ENCODE measurements around the gene HIRA.

HIRA gene

DNA sequence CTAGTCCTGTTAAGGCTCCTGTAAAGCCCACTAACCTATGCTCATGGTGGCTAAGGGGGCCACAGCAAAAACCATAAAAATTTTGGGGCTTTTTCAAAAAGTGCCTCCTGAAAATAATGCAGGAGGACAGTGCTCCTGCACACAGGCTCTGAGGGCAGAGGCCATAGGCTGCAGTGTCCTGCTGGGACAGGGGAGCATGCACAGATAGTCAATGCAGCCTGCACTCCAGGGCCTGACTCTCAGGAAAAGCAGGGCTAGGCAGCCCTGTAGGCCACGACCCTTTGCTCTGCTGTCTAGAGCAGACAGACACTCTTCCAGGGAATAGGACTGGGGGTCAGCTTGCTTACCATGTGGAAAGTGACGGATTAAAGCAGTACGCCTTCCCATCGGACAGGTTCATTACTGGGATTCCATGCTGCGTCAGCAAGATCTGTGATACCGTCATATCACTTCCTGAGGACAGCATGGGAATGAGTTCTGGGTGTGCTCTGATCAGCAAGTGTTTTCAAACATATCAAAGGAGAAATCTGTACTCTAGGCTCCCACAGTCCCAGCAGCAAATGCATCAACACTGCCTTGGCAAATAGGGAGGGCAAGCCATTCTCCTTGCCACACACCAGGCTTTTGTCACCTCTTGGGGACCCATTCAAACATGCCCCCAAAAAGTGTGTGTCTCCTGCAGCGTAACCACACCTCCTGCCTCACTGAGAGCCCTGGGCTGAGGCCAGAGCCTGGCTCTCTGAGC, 75.9 kb downstream of the HIRA start:
- peaks cover 20% of the 10 kb centered on the region for H3K36me3 ChIP-seq (ENCODE audit: control insufficient read depth, insufficient read depth, low read length)
- no peak overlapping the region for H2BK15ac ChIP-seq (replicated peaks; ENCODE audit: low read depth)
- no peak overlapping the region for H4K5ac ChIP-seq (ENCODE audit: low read length)
- no peak overlapping the region for H3K4me3 ChIP-seq (ENCODE audit: low read length)
- H3K79me2 ChIP-seq (ENCODE audit: control insufficient read depth, insufficient read depth, low read length), result no peaks in the 10 kb centered on the region
- H3K79me1 ChIP-seq (ENCODE audit: low read length), result no peaks in the 10 kb centered on the region
- no CpG with 5 or more reads among the region's 7 CpGs for WGBS (ENCODE audit: extremely low coverage, insufficient coverage, low lambda C conversion rate)
- no peak for DNase-seq
- no peak overlapping the region for H2BK5ac ChIP-seq (ENCODE audit: low read length)
- no peak overlapping the region for H3K27ac ChIP-seq (ENCODE audit: low read depth, low read length)
- no peaks in the 10 kb centered on the region for H3K27me3 ChIP-seq (ENCODE audit: insufficient read depth, low read length, poor library complexity)
- H3K4me1 ChIP-seq (ENCODE audit: control insufficient read depth, low read depth, low read length), result no peaks in the 10 kb centered on the region
- no peak overlapping the region for H3K4ac ChIP-seq (ENCODE audit: low read depth, low read length)
- no peak overlapping the region for H3K23ac ChIP-seq (ENCODE audit: low read length)
- no peak overlapping the region for H2BK120ac ChIP-seq (ENCODE audit: low read depth, low read length)
- no peak overlapping the region for H3K56ac ChIP-seq (ENCODE audit: low read length)
- no peak overlapping the region for H3K18ac ChIP-seq (ENCODE audit: low read length)
- no peak overlapping the region for H4K8ac ChIP-seq (ENCODE audit: low read depth, low read length)
- H3K4me2 ChIP-seq (ENCODE audit: low read length), result no peak overlapping the region
- no peak overlapping the region for H3K9ac ChIP-seq (ENCODE audit: low read length)
- H2AK5ac ChIP-seq (ENCODE audit: low read length), result no peak overlapping the region

- no peaks in the 10 kb centered on the region for H3K4me1 ChIP-seq (ENCODE audit: control insufficient read depth, low read depth, low read length)
- no peak overlapping the region for H3K23ac ChIP-seq (ENCODE audit: low read length)
- H3K36me3 ChIP-seq (ENCODE audit: control insufficient read depth, insufficient read depth, low read length), result peaks cover 24% of the 10 kb centered on the region
- no peak overlapping the region for H2AK5ac ChIP-seq (ENCODE audit: low read length)
- no peak overlapping the region for H4K8ac ChIP-seq (ENCODE audit: low read depth, low read length)
- H2BK120ac ChIP-seq (ENCODE audit: low read depth, low read length), result no peak overlapping the region
- H3K4me3 ChIP-seq (ENCODE audit: low read length), result no peak overlapping the region
- no peak overlapping the region for H3K4ac ChIP-seq (ENCODE audit: low read depth, low read length)
- no peaks in the 10 kb centered on the region for H3K27me3 ChIP-seq (ENCODE audit: insufficient read depth, low read length, poor library complexity)
- H3K79me1 ChIP-seq (ENCODE audit: low read length), result no peaks in the 10 kb centered on the region
- H3K18ac ChIP-seq (ENCODE audit: low read length), result no peak overlapping the region
- no peak for DNase-seq
- no peak overlapping the region for H3K27ac ChIP-seq (ENCODE audit: low read depth, low read length)
- no CpG with 5 or more reads among the region's 5 CpGs for WGBS (ENCODE audit: extremely low coverage, insufficient coverage, low lambda C conversion rate)
- H3K56ac ChIP-seq (ENCODE audit: low read length), result no peak overlapping the region
- H3K4me2 ChIP-seq (ENCODE audit: low read length), result no peak overlapping the region
- no peak overlapping the region for H2BK15ac ChIP-seq (replicated peaks; ENCODE audit: low read depth)
- no peak overlapping the region for H2BK5ac ChIP-seq (ENCODE audit: low read length)
- H4K5ac ChIP-seq (ENCODE audit: low read length), result no peak overlapping the region
- H3K9ac ChIP-seq (ENCODE audit: low read length), result no peak overlapping the region
- H3K79me2 ChIP-seq (ENCODE audit: control insufficient read depth, insufficient read depth, low read length), result no peaks in the 10 kb centered on the region
Observed at GRCh38 chr22:19354201-19354600, 77.3 kb downstream of the HIRA start.

DNA sequence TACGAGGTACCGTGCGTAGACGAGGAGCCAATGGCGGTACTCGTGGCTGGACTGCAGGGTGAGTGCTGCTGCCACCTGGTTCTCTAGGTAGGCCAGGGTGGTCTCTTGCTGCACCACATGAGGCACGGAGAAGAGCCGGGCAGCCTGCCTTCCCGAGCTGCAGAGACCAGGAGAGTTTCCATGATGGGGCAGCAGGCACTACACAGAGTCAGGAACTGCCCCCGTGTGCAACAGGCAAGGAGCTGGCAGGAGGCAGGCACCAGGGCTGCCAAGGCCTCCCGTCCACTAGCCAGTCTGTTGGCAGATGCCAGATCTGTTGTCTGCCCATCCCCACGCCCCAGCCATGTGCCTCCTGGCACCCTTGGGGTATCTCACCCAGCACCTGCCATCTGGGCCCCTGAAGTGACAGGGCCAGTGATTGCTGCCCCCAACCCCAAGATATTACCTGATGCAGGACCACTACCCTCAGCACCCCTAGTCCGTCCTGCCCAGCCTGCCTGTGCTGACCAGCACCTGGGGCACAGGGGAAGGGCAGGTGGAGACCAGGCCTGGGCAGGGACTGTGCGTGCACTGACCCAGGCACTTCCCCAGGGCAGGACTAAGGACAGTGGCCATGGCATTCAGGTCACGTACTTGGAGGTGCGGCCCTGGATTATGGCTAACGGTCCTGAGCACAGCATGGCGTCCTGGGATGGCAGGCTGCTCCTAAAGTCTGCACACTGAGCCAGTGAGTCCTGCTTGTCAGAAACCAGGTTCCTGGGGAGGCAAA, 78.0 kb downstream of the HIRA start:
- Histone ChIP-seq H3K4me3 (ENCODE audit: low read length) (no peak overlapping the region), H3K4me2 (ENCODE audit: low read length) (no peak overlapping the region), H3K4me1 (ENCODE audit: control insufficient read depth, low read depth, low read length) (no peaks in the 10 kb centered on the region), H2BK5ac (ENCODE audit: low read length) (no peak overlapping the region), H4K5ac (ENCODE audit: low read length) (no peak overlapping the region), H3K9ac (ENCODE audit: low read length) (no peak overlapping the region), H2BK120ac (ENCODE audit: low read depth, low read length) (no peak overlapping the region), H3K4ac (ENCODE audit: low read depth, low read length) (no peak overlapping the region), H3K36me3 (ENCODE audit: control insufficient read depth, insufficient read depth, low read length) (peaks cover 21% of the 10 kb centered on the region), H3K23ac (ENCODE audit: low read length) (no peak overlapping the region), H3K27ac (ENCODE audit: low read depth, low read length) (no peak overlapping the region), H3K56ac (ENCODE audit: low read length) (no peak overlapping the region), H3K79me1 (ENCODE audit: low read length) (no peaks in the 10 kb centered on the region), H4K8ac (ENCODE audit: low read depth, low read length) (no peak overlapping the region), H3K18ac (ENCODE audit: low read length) (no peak overlapping the region), H2AK5ac (ENCODE audit: low read length) (no peak overlapping the region), H3K79me2 (ENCODE audit: control insufficient read depth, insufficient read depth, low read length) (no peaks in the 10 kb centered on the region), H2BK15ac (replicated peaks; ENCODE audit: low read depth) (no peak overlapping the region), H3K27me3 (ENCODE audit: insufficient read depth, low read length, poor library complexity) (no peaks in the 10 kb centered on the region)
- WGBS (ENCODE audit: extremely low coverage, insufficient coverage, low lambda C conversion rate), result no CpG with 5 or more reads among the region's 18 CpGs
- no peak for DNase-seq

DNA sequence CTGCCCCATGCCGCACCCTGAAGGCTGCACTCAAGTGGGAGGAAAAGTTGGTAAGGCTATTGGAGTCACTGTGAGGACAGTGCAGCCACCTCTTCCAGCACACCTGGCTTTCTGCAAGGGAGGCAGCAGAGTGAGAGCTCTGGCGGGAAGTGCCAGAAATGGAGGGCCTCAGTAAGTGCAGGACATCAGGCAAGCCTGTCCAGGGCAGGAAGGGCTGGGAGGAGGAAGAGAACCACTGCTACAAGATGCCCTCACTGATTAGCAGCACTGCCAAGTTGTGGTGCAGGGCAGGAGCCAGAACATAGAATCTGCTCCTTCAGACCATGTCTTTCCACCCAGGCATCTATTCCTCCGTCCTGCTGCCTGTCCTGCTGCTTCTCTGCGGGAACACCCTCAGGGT, 78.8 kb downstream of the HIRA start:
- Histone ChIP-seq H3K9ac (ENCODE audit: low read length) (no peak overlapping the region), H2AK5ac (ENCODE audit: low read length) (no peak overlapping the region), H3K4me3 (ENCODE audit: low read length) (no peak overlapping the region), H2BK120ac (ENCODE audit: low read depth, low read length) (no peak overlapping the region), H4K5ac (ENCODE audit: low read length) (no peak overlapping the region), H3K27ac (ENCODE audit: low read depth, low read length) (no peak overlapping the region), H2BK15ac (replicated peaks; ENCODE audit: low read depth) (no peak overlapping the region), H3K18ac (ENCODE audit: low read length) (no peak overlapping the region), H3K4me1 (ENCODE audit: control insufficient read depth, low read depth, low read length) (no peaks in the 10 kb centered on the region), H2BK5ac (ENCODE audit: low read length) (no peak overlapping the region), H3K79me1 (ENCODE audit: low read length) (no peaks in the 10 kb centered on the region), H3K4me2 (ENCODE audit: low read length) (no peak overlapping the region), H3K56ac (ENCODE audit: low read length) (no peak overlapping the region), H3K4ac (ENCODE audit: low read depth, low read length) (no peak overlapping the region), H3K27me3 (ENCODE audit: insufficient read depth, low read length, poor library complexity) (no peaks in the 10 kb centered on the region), H3K36me3 (ENCODE audit: control insufficient read depth, insufficient read depth, low read length) (peaks cover 19% of the 10 kb centered on the region), H3K23ac (ENCODE audit: low read length) (no peak overlapping the region), H3K79me2 (ENCODE audit: control insufficient read depth, insufficient read depth, low read length) (no peaks in the 10 kb centered on the region), H4K8ac (ENCODE audit: low read depth, low read length) (no peak overlapping the region)
- WGBS (ENCODE audit: extremely low coverage, insufficient coverage, low lambda C conversion rate), result no CpG with 5 or more reads among the region's 4 CpGs
- DNase-seq, result no peak

- H3K36me3 ChIP-seq (ENCODE audit: control insufficient read depth, insufficient read depth, low read length), result peaks cover 19% of the 10 kb centered on the region
Observed at GRCh38 chr22:19352217-19352616, 79.3 kb downstream of the HIRA start.

More at GRCh38 chr22:19352217-19352616, 79.3 kb downstream of the HIRA start:
- H4K8ac ChIP-seq (ENCODE audit: low read depth, low read length), result no peak overlapping the region
- H2BK15ac ChIP-seq (replicated peaks; ENCODE audit: low read depth), result no peak overlapping the region
- no peak overlapping the region for H4K5ac ChIP-seq (ENCODE audit: low read length)
- H3K27ac ChIP-seq (ENCODE audit: low read depth, low read length), result no peak overlapping the region
- H3K79me1 ChIP-seq (ENCODE audit: low read length), result no peaks in the 10 kb centered on the region
- no peak overlapping the region for H3K4me2 ChIP-seq (ENCODE audit: low read length)
- no peak overlapping the region for H2BK120ac ChIP-seq (ENCODE audit: low read depth, low read length)
- no peak overlapping the region for H3K23ac ChIP-seq (ENCODE audit: low read length)
- H3K4me3 ChIP-seq (ENCODE audit: low read length), result no peak overlapping the region
- no peaks in the 10 kb centered on the region for H3K4me1 ChIP-seq (ENCODE audit: control insufficient read depth, low read depth, low read length)
- H2BK5ac ChIP-seq (ENCODE audit: low read length), result no peak overlapping the region
- no peak overlapping the region for H2AK5ac ChIP-seq (ENCODE audit: low read length)
- no peak overlapping the region for H3K4ac ChIP-seq (ENCODE audit: low read depth, low read length)
- WGBS (ENCODE audit: extremely low coverage, insufficient coverage, low lambda C conversion rate), result no CpG with 5 or more reads among the region's 6 CpGs
- H3K9ac ChIP-seq (ENCODE audit: low read length), result no peak overlapping the region
- no peaks in the 10 kb centered on the region for H3K79me2 ChIP-seq (ENCODE audit: control insufficient read depth, insufficient read depth, low read length)
- no peaks in the 10 kb centered on the region for H3K27me3 ChIP-seq (ENCODE audit: insufficient read depth, low read length, poor library complexity)
- H3K18ac ChIP-seq (ENCODE audit: low read length), result no peak overlapping the region
- DNase-seq, result no peak
- H3K56ac ChIP-seq (ENCODE audit: low read length), result no peak overlapping the region
